Measurements from ENCODE around the gene HSD17B2.
"Not testable (repeated sequence)": the region's sequence is repeated elsewhere in the genome, so short reads cannot be mapped to it uniquely, and the experiment has no call there.

The HSD17B2 gene

DNA sequence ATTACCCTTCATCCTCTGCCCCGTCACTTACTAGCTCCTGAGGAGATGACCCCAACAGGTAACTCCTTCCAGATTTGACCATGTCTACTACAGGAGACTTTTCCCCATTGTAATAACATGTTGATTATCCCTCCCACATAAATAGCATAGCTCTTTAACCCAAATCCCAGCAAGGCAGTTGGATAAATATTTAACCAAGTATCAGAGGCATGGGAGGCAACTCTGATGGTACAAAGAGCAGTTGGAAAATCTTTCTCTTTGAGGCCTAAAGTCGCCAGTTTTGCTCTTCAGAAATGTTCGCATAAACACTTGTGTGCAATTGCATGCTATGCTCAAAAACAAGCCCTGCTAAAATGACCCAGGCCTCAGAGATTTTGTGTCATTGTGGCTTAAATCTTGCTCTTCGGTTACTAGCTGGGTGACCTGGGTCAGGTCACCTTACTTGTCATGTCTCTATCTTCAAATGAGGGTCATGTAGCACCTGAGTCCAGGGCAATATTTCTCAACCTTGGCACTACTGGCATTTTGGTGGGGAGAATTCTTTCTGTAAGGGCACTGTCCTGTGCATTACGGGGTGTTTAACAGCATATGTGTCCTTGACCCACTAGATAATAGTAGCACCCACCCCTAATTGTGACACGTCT lies 48.8 kb downstream of the HSD17B2 start:
- DNase-seq = no peak

- no peak for DNase-seq
Observed at GRCh38 chr16:82085011-82085779, 50.1 kb downstream of the HSD17B2 start.

DNA sequence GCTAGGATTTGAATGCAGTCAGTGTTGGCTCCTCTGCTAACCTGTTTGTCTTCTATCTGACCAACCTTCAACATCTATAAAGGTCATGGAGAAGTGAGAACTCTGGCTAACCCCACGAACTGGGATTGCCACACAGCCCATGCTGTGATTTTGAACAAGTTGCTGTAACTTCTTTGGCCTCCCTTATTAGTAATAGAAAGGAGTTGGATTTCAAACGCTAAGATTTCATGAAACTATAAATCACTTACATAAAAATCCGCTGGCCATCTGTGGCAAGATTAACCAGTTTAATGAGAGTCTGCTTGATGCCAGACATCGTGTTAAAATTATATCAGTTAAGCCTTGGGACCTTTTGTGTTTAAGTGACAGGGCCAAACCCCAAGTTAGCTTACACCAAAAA lies 53.4 kb downstream of the HSD17B2 start:
- no peak for DNase-seq

DNA sequence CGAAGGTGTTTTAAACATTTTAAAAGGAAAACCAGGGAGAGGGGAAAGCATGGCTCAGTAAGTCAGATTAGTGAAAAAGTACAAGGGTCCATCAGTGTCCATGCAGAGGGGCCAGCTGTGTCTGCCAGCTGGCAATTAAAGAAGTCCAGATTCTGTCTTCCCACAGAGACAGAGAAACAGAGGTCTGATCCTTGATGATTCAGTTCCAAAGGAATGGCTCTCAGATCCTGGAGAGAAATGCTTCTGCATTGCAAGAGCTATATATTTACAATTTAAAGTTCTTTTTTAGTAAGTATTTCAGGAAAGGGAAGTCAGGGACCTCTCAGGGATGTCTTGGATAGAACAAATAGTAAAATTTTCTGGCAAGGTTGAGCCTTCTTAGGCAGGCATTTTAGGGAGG lies 56.2 kb downstream of the HSD17B2 start:
- DNase-seq = no peak

GRCh38 chr16:82092711-82093110 lies 57.7 kb downstream of the HSD17B2 start:
- DNase-seq = no peak

DNA sequence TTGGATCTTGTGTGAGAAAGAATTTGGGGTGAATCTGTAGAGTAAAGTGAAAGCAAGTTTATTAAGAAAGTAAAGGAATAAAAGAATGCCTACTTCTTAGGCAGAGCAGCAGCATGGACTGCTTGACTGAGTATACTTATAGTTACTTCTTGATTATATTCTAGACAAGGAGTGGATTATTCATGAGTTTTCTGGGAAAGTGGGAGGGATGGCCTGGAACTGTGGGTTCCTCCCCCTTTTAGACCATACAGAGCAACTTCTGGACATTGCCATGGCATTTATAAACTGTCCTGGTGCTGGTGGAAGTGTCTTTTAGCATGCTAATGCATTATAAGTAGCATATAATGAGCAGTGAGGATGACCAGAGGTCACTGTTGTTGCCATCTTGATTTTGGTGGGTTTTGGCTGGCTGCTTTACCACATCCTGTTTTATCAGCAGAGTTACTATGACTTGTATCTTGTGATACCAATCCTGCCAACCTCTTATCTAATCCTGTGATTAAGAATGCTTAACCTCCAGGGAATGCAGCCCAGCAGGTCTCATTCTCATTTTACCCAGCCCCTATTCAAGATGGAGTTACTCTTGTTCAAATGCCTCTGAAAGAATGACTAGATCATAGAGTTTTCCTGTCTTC lies 58.7 kb downstream of the HSD17B2 start:
- DNase-seq = no peak

- no peak for DNase-seq
Observed at GRCh38 chr16:82094942-82095540, 60.0 kb downstream of the HSD17B2 start.

DNA sequence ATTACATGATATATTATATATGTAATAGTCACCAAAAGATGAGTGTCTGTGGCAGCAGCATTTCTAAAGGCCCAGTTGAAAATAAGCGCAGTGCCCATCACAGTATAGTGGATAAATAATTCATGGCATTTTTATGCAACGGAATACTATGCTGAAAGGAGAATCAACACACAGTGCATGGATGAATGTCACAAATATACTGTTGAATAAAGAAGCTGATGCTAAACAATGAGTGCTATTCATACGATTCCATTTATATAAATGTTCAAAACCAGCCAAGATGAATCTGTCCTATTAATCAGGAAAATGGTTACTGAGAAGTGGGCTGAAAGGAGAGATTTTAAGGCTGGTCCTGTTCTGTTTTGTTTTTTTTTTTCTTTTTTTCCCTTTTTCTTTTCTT lies 61.6 kb downstream of the HSD17B2 start:
- DNase-seq = no peak

- no peak for DNase-seq
Observed at GRCh38 chr16:82105107-82105506, 70.1 kb downstream of the HSD17B2 start.

GRCh38 chr16:82108100-82108499 lies 73.0 kb downstream of the HSD17B2 start:
- DNase-seq = no peak

- no peak for DNase-seq
Observed at GRCh38 chr16:82108774-82109173, 73.7 kb downstream of the HSD17B2 start.

- not testable (repeated sequence) for DNase-seq
Observed at GRCh38 chr16:82109266-82109665, 74.2 kb downstream of the HSD17B2 start.

DNA sequence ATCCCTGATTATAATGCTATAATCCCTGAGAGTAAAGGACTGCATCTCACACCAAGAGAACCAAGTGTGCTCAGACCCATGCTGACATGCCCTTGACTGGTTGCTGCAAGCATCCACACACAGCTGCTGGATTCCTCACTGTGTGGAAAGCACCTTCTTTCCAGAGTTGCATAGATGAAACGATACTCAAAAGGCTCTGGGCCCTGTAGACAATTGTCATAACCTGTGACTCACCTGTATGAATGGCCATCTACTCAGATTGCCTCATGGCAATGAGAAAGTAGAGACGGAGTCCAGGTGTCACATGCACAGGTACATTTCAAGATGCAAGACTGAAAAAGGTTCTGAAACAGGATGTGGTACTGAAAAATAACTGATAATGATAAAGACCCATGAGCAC lies 76.9 kb downstream of the HSD17B2 start:
- no peak for DNase-seq

GRCh38 chr16:82113741-82114140 lies 78.7 kb downstream of the HSD17B2 start:
- DNase-seq = no peak

DNA sequence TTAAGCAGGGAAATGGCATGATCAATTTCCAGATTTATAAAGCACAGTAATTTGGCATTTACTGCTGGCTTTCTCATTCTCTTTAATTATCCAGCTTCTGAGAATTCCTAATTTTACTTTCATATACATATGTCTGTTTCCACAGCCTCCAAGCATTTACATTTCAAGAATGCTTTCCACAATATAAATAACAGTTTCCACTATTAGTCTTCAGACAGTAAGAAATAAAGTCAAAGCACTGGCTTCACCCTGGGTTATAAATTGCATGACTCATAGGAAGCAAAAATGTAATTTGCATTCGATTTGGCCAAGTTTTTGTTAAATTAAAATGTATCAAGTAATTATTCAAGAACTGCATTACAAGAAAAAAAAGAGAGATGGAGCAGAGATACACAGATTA lies 81.5 kb downstream of the HSD17B2 start:
- DNase-seq = no peak

DNA sequence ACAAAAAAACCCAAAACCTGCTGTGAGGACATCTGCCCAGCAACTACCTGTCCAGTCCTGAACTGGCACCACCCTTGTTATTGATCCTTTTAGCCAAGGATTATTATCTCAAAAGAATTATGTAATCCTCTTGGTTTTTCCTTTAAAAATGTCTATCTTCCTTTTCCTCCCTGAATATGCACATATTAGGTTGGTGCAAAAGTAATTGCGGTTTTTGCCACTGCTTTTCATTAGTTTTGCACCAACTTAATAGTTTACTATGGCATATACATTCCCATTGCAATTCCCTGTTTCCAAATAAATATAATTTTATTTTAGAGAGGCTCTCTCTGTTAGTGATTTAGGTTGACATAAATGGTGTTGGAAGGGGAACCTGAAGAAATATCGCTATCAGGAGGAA lies 83.7 kb downstream of the HSD17B2 start:
- DNase-seq = no peak

GRCh38 chr16:82119405-82119804 lies 84.4 kb downstream of the HSD17B2 start:
- DNase-seq = no peak

- DNase-seq = no peak
Observed at GRCh38 chr16:82124651-82125050, 89.6 kb downstream of the HSD17B2 start.

DNA sequence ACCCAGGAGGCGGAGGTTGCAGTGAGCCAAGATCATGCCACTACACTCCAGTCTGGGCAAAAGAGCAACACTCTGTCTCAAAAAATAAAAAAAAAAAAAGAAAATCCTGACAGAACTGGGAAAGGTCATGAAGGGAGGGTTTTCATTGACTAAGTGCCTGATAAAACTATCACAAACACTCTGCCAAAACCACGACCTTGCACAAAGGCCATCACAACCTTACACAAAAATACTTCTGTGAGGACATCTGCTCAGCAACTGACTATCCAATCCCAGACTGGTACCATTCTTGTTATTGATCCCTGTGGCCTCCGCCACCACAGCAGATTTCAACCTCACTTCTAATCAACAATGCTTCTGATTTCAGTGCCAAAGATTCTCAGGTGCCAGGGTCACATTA lies 94.8 kb downstream of the HSD17B2 start:
- DNase-seq = no peak

DNA sequence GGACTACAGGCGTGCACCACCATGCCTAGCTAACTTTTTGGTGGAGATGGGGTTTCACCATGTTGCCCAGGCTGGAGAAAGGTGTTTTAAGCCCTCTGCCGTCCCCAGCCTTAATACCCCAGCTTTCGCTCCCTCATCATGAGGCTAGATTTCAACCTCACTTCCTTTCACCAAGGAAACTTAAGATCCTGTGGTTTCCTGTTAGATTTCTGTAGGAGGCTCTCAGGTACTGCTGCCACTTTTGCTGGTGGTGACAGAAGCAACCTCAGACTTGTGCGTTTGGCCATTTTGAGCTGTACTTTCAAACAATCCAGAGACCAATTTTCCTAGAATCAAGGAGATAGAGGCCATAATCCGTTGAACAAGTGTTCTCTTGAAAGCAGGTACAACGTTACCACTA lies 98.7 kb downstream of the HSD17B2 start:
- no peak for DNase-seq

DNA sequence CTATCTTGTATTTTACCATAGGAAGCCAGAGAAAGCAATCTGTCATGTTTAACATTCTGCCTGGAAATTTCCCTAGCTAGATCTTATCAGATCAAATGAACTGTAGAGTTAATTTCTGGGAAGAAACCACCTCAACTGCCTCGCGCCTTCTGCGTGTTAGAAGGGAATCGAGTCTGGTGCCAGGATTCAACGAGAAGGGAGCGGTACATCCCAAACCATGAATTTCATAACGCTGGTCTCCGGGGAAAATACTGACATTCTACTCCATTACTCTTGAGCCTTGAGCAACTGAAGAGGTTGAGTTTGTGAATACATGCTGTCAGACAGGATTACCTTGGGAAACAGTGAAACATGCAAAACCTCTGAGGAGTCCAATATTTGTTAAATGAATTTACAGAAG lies 99.8 kb downstream of the HSD17B2 start:
- no peak for DNase-seq

GRCh38 chr16:82135844-82136243 lies 100.8 kb downstream of the HSD17B2 start:
- no peak for DNase-seq

DNA sequence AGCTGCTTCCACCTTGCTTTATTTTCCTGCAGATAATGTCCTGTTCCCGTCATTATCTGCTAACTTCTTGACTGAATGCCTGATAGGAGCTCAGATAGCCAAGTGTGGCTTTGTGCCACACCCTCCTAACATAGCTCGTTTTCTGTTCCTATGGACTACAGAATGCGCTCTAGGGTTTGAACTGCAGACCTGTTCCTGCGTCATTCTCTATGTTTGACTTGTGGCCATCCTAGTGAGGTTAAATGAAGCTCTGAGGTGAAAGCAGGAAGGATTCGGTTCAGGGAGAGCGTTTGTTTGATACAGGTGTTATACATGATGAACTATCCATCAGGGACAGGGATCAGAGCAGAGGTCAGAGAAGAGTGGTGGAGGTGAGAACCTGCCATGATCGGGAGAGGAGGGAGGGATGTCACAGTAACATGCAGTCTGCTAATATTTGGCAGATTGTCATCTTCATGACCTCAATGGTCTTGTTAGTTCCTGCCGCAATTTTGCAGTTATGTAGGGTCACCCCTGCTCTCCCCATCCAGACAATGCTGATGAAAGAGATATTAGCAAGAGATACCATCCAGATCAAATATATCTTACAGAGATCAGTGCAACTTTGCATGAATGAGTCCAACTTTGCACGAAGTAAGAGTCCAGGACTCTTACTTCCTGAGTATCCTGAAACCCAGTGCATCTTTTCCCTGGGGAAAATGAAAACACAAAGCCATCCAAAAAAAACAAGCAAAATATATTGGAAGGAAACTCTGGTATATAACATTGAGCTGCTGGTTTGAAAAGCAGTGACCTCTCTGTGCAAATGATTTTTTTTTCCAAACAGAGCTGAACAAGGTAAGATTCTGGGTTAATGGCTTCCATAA lies 102.1 kb downstream of the HSD17B2 start:
- DNase-seq = no peak
